ENCODE data around the gene OR6P1.

Gene OR6P1

GRCh38 chr1:158570480-158570879 is at the start of gene OR6P1:
Gene OR6P1 (minus strand): TSS chr1:158570580. CDS start chr1:158563604, 6,976 bp downstream.
- DNase-seq (ENCODE audit: low read depth in 2 of 2): no peak

- DNase-seq (ENCODE audit: low read depth in 2 of 2): no peak
Observed at GRCh38 chr1:158613764-158614163, 43.4 kb upstream of the OR6P1 start.

- DNase-seq (ENCODE audit: low read depth in 2 of 2): no peak
Observed at GRCh38 chr1:158611916-158612315, 41.5 kb upstream of the OR6P1 start.

GRCh38 chr1:158607296-158607695 is 36.9 kb upstream of the OR6P1 start:
- DNase-seq (ENCODE audit: low read depth in 2 of 2): no peak

- DNase-seq (ENCODE audit: low read depth in 2 of 2): no peak
Observed at GRCh38 chr1:158604968-158605367, 34.6 kb upstream of the OR6P1 start, which contains the start of gene OR10Z1. Gene OR10Z1 (plus strand): TSS chr1:158605268. CDS start chr1:158606439, 1,171 bp downstream.

- no peak for DNase-seq (ENCODE audit: low read depth in 2 of 2)
Observed at GRCh38 chr1:158600735-158601134, 30.4 kb upstream of the OR6P1 start.

GRCh38 chr1:158586942-158587341 is 16.6 kb upstream of the OR6P1 start:
- DNase-seq (ENCODE audit: low read depth in 2 of 2): no peak

- DNase-seq (ENCODE audit: low read depth in 2 of 2): no peak
Observed at GRCh38 chr1:158583962-158584361, 13.6 kb upstream of the OR6P1 start.

- no peak for DNase-seq (ENCODE audit: low read depth in 2 of 2)
Observed at GRCh38 chr1:158579733-158580132, 9.4 kb upstream of the OR6P1 start, which contains the start of gene OR10X1. Gene OR10X1 (minus strand): TSS chr1:158579899. CDS start chr1:158579899, 0 bp downstream.

GRCh38 chr1:158577561-158577960 is 7.2 kb upstream of the OR6P1 start:
- DNase-seq (ENCODE audit: low read depth in 2 of 2): no peak

- no peak for DNase-seq (ENCODE audit: low read depth in 2 of 2)
Observed at GRCh38 chr1:158572226-158572625, 1.8 kb upstream of the OR6P1 start.

- no peak for DNase-seq (ENCODE audit: low read depth in 2 of 2)
Observed at GRCh38 chr1:158564608-158565007, 5.8 kb downstream of the OR6P1 start.

- no peak for DNase-seq (ENCODE audit: low read depth in 2 of 2)
Observed at GRCh38 chr1:158563853-158564252, 6.5 kb downstream of the OR6P1 start.

- DNase-seq (ENCODE audit: low read depth in 2 of 2): no peak
Observed at GRCh38 chr1:158559696-158560095, 10.7 kb downstream of the OR6P1 start.

- DNase-seq (ENCODE audit: low read depth in 2 of 2): no peak
Observed at GRCh38 chr1:158554352-158554751, 16.0 kb downstream of the OR6P1 start, which contains the start of gene OR6Y1. Gene OR6Y1 (minus strand): TSS chr1:158554405. CDS start chr1:158548105, 6,300 bp downstream.

- DNase-seq (ENCODE audit: low read depth in 2 of 2): no peak
Observed at GRCh38 chr1:158552296-158552695, 18.1 kb downstream of the OR6P1 start.

- DNase-seq (ENCODE audit: low read depth in 2 of 2): no peak
Observed at GRCh38 chr1:158547533-158547932, 22.8 kb downstream of the OR6P1 start.

- DNase-seq (ENCODE audit: low read depth in 2 of 2): no peak
Observed at GRCh38 chr1:158537609-158538008, 32.8 kb downstream of the OR6P1 start.

- no peak for DNase-seq (ENCODE audit: low read depth in 2 of 2)
Observed at GRCh38 chr1:158534496-158534895, 35.9 kb downstream of the OR6P1 start.

GRCh38 chr1:158527190-158527815 is 43.1 kb downstream of the OR6P1 start:
- DNase-seq (ENCODE audit: low read depth in 2 of 2): no peak

- no peak for DNase-seq (ENCODE audit: low read depth in 2 of 2)
Observed at GRCh38 chr1:158521666-158522058, 48.7 kb downstream of the OR6P1 start.

GRCh38 chr1:158520955-158521665 is 49.3 kb downstream of the OR6P1 start:
- no peak for DNase-seq (ENCODE audit: low read depth in 2 of 2)

- no peak for DNase-seq (ENCODE audit: low read depth in 2 of 2)
Observed at GRCh38 chr1:158520021-158520420, 50.4 kb downstream of the OR6P1 start.

Measured in stimulated activated CD8-positive, alpha-beta memory T cell treated with anti-CD3 and anti-CD28 coated beads, Interleukin-15, amount 100 ng/mL, for 4 hours (primary cell).